HG03280 (cell line): ENCODE data around the gene FLNA.
A peak's percentile ranks its signal among the peaks of the same experiment; 100 is the strongest.

Experiments
- ATAC-seq: cut with Tn5 transposase; IDR thresholded peaks from one replicate; pipeline ENCODE4 v1.9.1; 2021; ENCODE audit warnings: mild to moderate bottlenecking, moderate library complexity; ENCODE audit not compliant: unreplicated experiment

The FLNA gene

GRCh38 chrX:154378059-154378798, 3.8 kb upstream of the FLNA start:
- ATAC-seq, result peak; percentile 5

DNA sequence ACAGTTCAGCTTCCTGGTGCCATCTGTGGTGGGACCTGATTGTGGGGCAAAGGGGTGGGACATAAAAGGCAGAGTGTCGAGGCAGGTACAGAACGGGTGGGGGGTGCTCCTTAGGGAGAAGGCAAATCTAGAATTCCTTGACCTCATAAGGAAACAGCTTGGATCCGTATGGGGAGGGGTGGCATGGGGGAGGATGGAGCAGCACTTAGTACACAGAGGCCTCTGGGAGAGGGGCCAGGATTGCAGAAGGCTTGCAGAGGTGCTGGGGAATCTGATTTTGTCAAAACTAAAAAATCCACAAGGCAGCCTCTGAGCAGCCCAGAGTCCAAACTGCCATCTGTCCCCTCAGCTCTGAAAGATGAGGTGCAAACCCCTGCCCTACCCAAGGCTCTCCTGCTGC, 2.3 kb upstream of the FLNA start:
- ATAC-seq, result no peak

- no peak for ATAC-seq
Measured at GRCh38 chrX:154375156-154375504, 696 bp upstream of the FLNA start.

GRCh38 chrX:154373340-154374306, 811 bp downstream of the FLNA start:
- ATAC-seq, result no peak

DNA sequence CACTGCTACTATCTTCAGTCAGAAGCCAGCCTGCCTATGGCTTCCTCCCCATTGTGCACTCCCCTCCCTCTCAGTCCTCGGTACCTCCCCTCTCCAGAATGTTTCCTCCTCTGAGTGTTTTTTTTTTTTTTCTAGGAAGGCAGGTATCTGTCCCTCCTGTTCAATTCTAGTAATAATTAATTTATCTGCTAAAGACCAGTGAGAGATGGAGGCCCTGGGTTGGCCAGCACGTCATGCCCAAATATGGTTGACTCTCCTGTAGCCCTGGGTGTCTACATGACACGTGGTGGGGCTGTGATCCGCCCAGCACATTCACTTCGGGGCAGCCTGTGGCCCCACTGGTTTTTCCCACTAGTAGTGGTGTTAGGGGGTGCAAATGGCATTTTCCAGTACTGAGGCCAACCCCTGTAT, 1.8 kb downstream of the FLNA start:
- no peak for ATAC-seq

- peak; percentile 1 for ATAC-seq
Measured at GRCh38 chrX:154371789-154372300, 2.6 kb downstream of the FLNA start.

DNA sequence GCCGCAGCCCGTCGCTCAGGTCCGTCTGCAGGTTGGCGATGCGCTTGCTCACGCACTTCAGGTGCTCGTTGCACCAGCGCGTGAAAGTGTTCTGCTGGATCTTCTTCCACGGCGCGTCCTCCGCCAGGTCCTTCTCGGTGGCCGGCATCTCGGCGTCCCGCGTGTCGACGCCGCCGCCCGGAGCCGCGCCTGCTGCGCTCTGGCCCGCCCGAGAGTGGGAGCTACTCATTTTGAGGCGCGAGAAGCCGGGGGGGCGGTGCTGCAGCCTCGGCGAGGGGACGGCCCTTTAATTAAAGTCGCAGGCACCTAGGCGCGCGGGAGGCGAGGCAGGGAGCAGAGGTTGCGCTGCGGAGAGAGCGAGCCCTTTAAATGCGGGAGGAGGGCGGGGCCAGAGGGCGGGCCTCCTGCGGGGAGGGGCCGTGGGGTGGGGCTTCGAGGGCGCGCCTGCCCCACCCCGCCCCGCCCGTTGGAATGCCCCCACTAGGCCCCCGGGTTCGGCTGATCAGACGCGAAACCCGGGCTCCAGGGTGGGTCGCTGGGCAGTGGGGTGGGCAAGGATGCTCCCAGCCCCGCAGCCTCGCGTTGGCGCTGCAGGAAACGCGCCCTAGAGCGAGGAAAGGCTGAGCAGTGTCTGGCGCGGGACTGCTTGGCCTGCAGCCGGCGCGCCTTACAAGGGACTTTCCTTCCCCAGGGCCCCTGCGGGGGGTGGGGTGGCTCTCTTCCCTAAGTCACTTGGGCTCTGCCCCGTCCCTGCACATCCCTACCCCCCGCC, 3.2 kb downstream of the FLNA start:
- peak; percentile 77 for ATAC-seq

DNA sequence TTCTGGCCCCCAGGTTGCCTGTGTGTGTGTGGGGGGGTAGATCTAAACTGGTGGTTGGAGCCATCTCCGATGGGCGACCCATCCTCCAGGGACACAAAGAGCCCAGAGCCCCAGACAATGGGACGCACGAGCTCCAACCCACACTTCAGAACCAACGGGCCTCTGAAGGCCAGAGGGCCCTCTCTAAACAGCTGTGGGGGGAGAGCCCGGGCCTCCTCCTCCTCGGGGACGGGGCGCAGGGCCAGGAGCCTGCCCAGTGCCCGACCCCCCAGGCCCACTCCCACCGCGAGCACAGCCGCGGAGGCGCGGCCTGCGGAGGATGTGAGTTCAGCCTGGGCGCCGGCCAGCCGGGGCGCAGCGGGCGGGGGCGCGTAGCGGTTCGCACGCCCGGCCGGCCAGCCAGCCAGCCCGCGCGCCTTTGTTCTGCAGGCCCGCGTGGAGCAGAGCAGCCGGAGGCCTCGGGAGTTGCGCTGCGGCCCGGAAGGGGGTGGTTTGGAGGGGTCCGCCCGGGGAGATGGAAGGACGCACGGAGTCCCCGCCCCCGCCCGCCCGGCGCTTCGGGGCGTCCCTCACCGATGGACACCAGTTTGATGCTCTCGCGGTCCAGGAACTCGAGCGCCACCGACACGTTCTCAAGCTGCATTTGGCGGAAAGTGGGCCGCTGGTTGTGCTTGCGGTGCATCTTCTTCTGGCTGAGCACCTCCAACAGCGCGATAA, 4.0 kb downstream of the FLNA start:
- ATAC-seq, result no peak

GRCh38 chrX:154369449-154370299, 4.8 kb downstream of the FLNA start:
- no peak for ATAC-seq

- peak; percentile 24 for ATAC-seq
Measured at GRCh38 chrX:154368630-154369448, 5.6 kb downstream of the FLNA start.

GRCh38 chrX:154367474-154368308, 6.7 kb downstream of the FLNA start:
- ATAC-seq, result no peak

- ATAC-seq, result no peak
Measured at GRCh38 chrX:154366666-154367055, 7.8 kb downstream of the FLNA start.

DNA sequence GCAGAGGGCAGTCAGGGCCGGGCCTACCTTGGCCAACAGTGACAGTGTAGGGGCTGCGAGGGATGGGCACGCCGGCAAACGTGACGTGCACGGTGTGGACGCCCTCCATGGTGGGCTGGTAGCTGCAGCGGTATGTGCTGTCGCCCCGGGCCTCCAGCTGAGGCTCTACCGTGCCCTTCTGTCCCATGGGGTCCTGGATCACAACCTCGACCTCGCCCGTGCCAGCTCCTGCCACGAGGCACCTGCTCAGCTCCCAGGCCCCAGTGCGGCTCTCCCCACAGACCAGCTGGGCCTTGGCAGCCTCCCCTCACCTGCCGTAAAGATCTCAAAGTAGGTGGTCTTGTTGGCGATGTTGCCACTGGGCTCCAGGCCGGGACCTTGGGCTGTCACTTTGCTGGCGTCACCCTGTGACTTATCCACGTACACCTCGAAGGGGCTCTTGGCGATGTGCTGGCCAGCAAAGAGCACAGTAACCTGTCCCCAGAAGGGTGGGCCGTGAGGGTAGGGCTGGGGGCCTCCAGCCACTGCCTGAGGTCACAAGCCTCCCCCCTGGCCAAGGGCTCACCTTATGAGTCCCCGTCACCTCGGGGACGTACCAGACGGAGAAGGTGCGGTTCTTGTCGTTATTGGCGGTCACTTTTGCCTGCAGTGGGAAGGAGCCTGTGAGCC, 8.3 kb downstream of the FLNA start:
- no peak for ATAC-seq

GRCh38 chrX:154365052-154365600, 9.3 kb downstream of the FLNA start:
- no peak for ATAC-seq

GRCh38 chrX:154363706-154364439, 10.6 kb downstream of the FLNA start:
- no peak for ATAC-seq

DNA sequence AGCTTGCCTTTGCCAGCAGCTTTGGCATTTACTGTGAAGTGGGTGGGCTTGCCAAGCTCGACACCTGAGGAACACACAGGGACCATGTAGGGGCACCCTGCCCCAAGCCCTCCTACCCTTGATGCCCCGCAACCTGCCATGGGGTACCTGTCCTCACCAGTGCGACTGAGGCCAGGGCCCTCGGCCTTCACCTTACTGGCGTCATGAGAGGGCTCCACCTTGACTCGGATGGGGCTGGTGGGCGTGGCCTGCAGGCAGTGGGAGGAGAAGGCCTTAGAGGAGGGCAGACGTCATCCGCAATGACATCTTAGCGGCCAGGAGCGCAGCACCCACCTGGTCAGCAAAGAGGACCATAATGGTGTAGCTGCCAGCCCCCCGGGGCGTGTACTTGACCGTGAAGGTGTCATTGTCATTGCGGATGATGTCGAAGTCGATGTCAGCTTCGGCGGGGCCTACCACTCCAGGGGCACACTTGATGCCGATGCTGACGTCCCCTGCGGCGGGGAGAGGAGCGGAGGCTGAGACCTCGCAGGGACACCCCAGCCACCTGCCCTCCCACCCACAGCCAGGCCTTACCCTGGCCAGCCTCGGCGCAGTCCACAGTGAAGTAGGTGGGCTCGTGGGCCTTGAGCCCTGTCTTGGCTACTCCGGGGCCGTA, 12.2 kb downstream of the FLNA start:
- no peak for ATAC-seq
